A673 (cell line): ENCODE measurements around the gene DIP2A.

Experiments
- CTCF ChIP-seq: fragments of 300-800, 200-600 bp; sonication (generic); conservative IDR thresholded peaks from 2 replicates; pipeline ENCODE4 v1.5.1; 2017; ENCODE audit warnings: low read depth, mild to moderate bottlenecking, antibody characterized with exemption, low read length, moderate library complexity, mixed read lengths
- EZH2 ChIP-seq: fragments of 200-600 bp; sonication (generic); IDR thresholded peaks from 2 replicates; pipeline ENCODE4 v1.6.1; 2017; ENCODE audit warnings: borderline replicate concordance, low read depth, mild to moderate bottlenecking, mixed read lengths, antibody characterized with exemption, low read length; ENCODE audit not compliant: poor library complexity, severe bottlenecking

GRCh38 chr21:46604329-46604974 lies 145.8 kb downstream of the DIP2A start:
- no peak for TF ChIP-seq CTCF
- no peak for TF ChIP-seq EZH2
